Uterus (tissue), 2 donors: Measurements from ENCODE around the gene HERC3.

Experiments used
- POLR2A ChIP-seq, 2 donors: fragments of 450-650 bp; IDR thresholded peaks; one replicate each; pipeline ENCODE4 v1.6.1; 2016; ENCODE audit warnings: antibody characterized with exemption in 2 of 2, mild to moderate bottlenecking in 1 of 2, moderate library complexity in 1 of 2
- TF ChIP-seq, protein P1 (sequence below), 4 experiments: fragments of 200-600 bp in 2 of 4; fragments of 450-650 bp in 2 of 4; sonication (generic) in 2 of 4; IDR thresholded peaks; one replicate each; pipeline ENCODE4 v1.5.1; 2016 to 2019; ENCODE audit warnings: antibody characterized with exemption in 4 of 4, mild to moderate bottlenecking in 2 of 4, moderate library complexity in 1 of 4

DNA sequence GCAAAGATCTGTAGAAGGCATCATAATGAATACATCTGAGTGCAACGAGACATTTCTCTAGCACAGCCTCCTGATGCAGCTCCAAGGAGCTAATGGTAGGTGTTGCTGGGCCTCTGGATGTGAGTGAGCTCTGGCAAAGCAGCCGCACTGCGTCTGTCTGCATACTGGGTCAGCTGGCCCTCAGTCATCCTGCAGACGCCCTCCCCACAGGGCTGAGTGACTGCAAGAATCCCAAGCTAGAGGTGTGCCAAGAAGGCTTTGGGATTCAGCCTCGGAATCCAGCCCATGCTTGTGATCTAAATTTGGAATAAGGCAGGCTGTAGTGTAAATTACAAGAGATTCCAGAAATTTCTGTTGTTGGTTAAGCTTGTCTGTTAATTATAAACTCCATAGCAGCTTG lies 18.5 kb downstream of the HERC3 start:
- TF ChIP-seq, protein P1, sequence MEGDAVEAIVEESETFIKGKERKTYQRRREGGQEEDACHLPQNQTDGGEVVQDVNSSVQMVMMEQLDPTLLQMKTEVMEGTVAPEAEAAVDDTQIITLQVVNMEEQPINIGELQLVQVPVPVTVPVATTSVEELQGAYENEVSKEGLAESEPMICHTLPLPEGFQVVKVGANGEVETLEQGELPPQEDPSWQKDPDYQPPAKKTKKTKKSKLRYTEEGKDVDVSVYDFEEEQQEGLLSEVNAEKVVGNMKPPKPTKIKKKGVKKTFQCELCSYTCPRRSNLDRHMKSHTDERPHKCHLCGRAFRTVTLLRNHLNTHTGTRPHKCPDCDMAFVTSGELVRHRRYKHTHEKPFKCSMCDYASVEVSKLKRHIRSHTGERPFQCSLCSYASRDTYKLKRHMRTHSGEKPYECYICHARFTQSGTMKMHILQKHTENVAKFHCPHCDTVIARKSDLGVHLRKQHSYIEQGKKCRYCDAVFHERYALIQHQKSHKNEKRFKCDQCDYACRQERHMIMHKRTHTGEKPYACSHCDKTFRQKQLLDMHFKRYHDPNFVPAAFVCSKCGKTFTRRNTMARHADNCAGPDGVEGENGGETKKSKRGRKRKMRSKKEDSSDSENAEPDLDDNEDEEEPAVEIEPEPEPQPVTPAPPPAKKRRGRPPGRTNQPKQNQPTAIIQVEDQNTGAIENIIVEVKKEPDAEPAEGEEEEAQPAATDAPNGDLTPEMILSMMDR (IDR thresholded peaks at IDR 0.05): no peak
- no peak for TF ChIP-seq POLR2A (IDR thresholded peaks at IDR 0.05)
